ENCODE results near the gene GCLM.
"Not testable (repeated sequence)": the region's sequence is repeated elsewhere in the genome, so short reads cannot be mapped to it uniquely, and the experiment has no call there.

GCLM gene, protein sequence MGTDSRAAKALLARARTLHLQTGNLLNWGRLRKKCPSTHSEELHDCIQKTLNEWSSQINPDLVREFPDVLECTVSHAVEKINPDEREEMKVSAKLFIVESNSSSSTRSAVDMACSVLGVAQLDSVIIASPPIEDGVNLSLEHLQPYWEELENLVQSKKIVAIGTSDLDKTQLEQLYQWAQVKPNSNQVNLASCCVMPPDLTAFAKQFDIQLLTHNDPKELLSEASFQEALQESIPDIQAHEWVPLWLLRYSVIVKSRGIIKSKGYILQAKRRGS

DNA sequence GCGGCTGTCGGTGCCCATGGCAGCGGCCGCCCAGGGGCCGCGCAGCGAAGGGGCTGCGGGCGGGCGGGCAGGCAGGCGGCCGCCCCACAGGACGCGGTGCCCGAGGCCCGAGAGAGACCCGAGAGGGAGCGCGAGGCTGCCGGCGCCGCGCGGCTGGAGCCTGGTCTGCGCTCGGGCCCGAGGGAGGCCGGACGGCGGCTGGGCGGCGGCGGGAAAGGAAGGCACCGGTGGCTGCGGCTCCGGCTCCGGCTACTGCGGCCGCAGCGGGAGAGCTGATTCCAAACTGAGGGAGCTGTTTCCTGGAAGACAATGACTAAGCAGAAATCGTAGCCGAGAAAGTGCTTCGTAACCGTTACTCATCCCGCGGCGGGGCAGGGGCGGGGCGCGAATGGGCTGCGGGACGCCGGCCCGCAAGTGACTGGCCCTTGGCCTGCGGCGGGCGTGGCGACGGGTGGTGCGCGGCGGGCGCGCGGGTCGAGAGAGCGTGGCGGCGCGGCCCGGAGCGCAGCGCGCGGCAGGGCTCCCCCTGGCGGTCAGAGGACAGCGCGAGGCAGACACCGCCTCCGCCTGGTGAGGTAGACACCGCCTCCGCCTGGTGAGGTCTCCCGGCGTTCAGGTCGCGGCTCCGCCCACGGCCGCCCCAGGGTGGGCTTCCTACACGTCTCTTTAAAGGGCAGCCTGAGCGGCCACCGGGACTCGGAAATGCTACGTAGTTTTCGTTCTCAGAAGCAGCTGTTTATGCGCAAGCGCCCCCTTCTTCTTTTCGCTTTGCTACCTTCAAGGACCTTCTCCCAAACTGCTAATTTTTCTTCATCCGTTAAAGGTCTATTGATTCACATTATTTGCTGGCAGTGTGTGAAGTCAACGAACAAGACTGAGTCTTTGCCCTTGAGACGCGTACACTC is at the start of gene GCLM:
Gene GCLM, minus strand, starts transcription at position 285 of the 905 bp plus-strand sequence. Its CDS starts 267 bp downstream, at position 18.
- in situ Hi-C loops (cut with HindIII; ENCODE audit: low sequenced_read_pairs): no loop called here

DNA sequence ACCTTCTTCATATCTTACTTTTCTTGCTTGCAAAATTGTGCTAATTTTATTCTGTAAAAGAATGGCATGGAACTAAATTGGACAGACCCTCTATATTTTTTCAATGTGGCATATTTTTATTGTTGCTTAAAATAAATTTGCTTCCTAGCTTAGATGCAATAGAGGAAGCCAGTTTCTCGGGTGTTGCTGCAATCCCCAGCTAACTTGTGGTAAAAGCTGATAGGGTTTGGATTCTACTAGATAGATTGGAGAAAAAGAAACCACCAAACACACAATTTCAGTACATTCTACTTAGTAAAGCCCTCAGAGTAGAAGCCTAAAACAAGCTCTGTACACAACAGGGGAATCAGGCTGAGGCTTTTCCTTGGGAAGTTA is 49.5 kb upstream of the GCLM start:
- in situ Hi-C loops (cut with HindIII; ENCODE audit: low sequenced_read_pairs): no loop called here

DNA sequence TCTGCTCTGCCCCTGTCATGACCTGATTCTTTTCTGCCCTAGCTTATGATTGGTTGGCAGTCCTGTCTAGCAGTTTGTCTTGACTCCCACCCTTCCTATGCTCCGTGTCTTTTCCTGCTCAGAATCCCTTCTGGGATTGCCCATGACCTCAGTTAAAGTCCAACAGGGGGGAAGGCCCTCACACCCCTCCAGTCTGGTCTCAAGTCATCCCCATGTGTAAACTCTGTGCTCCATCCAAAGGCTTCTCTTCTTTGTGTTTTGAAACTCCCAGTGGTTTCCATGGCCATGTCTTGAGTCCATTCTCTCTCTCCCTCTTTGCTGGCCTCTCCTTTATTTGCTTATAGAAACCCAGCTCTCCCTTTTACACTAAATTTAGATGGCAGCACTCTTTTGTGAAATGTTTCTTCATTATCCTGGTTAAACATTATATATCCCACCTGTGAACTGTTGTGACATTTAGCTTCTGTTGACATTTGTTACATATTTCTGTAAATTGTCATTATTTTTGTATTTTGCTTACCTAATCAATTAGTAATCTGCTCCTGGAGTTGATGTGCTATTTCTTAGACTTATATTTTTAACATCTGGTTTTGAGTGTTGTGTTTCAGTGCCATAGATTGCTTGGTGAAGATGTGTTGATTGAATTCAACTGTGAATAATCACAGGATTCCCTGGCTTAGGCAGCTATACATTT is 48.9 kb upstream of the GCLM start:
- in situ Hi-C loops (cut with HindIII; ENCODE audit: low sequenced_read_pairs): no loop called here

DNA sequence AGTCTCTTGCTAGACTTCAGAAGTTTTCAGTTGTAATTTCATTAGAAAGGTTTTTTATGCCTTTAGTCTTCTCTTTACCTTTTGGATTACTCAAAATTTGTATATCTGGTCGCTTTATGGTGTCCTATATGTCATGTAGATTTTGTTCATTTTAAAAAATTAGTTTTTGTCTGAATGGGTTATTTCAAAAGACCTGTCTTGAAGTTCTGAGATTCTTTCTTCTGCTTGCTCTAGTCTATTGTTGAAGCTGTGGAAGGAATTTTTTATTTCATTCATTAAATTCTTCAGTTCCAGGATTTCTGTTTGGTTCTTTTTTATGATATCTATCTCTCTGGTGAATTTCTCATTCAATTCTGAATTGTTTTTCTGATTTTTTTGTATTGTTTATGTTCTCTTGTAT is 46.5 kb upstream of the GCLM start:
- in situ Hi-C loops (cut with HindIII; ENCODE audit: low sequenced_read_pairs): no loop called here

DNA sequence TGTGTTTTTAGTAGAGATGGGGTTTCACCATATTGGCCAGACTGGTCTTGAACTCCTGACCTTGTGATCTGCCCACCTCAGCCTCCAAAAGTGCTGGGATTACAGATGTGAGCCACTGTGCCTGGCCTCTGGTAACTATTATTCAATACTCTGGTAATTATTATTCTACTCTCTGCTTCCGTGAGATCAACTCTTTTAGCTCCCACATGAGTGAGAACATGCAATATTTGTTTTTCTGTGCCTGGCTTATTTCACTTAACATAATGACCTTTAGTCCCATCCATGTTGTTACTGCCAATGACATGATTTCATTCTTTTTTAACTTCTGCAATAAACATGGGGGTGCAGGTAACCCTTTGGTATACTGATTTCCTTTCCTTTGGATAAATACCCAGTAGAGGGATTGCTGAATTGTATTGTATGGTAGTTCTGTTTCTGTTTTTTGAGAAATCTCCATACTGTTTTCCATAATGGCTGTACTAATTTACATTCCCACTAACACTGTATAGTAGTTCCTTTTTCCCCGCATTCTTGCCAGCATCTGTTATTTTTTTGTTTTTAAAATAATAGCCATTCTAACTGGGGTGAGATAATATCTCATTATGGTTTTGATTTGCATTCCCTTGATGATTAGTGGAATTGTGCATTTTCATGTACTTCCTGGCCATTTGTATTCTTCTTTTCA is 37.9 kb upstream of the GCLM start:
- in situ Hi-C loops (cut with HindIII; ENCODE audit: low sequenced_read_pairs): not testable (repeated sequence)

DNA sequence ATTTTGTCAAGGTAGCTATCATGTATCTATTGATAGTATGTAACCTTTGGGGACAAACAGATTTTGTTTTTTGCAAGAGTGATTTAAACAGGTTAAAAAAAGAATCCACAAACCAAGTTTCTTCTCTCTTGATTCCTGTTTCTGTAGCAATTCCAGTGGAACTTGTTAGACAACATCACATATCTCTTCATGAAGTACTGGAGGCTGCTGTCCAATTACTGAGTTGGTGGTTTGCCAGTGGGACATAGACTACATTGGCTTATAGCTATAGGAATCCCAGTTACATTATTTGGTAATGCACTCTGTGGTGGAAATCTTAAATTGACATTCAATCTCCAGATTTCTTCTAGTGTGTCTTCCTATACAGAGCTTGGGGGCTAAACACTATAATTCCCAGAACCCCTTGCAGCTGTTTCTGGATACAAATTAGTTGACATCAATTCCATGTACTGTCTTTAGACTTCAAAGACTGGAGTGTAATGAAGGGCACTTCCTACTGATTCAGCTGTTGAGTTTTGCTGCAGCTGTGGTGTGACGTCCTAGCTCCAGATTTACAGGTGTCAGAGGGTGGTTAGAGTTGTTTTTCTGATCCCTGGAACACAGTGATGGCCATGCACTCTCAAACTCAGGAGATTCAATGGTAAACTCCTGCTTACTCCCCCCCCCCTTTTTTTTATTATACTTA is 29.4 kb upstream of the GCLM start:
- in situ Hi-C loops (cut with HindIII; ENCODE audit: low sequenced_read_pairs): no loop called here

DNA sequence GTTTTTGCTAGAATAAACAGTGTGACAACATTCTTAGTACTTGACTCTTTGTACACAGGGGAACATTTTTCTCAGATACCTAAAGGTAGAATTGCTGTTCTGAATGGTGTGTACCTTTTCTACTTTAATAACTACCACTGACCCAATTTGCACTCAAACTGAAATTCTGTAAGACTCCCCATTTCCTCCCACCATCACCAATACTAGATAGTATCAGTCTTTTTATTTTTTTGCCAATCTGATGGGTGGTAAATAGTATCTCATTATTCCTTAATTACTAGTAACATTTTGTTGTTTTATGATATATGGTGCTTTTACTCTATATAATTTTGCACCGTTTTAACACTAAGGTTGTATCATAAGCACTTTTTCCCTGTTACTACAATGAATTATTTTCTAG is 28.8 kb upstream of the GCLM start:
- in situ Hi-C loops (cut with HindIII; ENCODE audit: low sequenced_read_pairs): no loop called here

DNA sequence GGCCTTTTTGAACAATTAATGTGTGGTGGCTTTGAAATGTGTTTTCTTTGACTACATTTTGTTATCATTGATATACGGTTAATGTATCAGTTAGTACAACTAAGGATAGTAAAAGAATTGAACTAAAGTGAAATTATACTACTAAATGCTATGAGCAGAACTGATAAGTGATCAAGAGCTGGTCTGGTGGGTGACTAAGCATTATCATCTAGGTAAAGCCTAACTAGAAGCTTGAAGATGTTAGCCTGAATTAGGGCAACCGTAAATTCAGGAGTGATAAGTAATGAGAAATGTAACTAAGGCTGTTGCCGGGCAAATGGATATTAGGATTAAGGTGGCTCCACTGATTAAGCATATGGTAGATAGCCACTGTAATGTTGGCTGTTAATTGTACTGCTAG is 16.0 kb upstream of the GCLM start:
- in situ Hi-C loops (cut with HindIII; ENCODE audit: low sequenced_read_pairs): no loop called here

DNA sequence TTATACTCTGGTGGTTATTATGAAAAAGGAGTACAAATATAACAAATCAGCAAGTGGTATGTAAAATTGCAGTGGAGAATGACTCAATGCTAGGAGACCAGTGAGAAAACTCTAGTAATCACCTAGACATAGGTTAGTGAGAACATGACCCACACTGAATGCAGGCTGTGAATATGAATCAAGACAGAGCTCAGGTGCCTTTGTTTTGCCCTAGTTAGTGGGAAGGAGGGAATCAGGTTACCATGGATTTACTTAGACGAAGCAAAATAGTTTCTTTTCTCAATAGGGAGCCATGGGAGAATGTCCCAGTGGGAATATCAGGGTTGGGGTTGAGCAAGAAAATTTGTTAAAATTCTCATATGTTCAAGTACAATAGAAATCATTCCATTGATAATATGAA is 10.6 kb upstream of the GCLM start:
- in situ Hi-C loops (cut with HindIII; ENCODE audit: low sequenced_read_pairs): loop anchor here (5.0 kb wide), 1 partner anchor 48 kb away; no protein-coding TSS in a partner anchor

DNA sequence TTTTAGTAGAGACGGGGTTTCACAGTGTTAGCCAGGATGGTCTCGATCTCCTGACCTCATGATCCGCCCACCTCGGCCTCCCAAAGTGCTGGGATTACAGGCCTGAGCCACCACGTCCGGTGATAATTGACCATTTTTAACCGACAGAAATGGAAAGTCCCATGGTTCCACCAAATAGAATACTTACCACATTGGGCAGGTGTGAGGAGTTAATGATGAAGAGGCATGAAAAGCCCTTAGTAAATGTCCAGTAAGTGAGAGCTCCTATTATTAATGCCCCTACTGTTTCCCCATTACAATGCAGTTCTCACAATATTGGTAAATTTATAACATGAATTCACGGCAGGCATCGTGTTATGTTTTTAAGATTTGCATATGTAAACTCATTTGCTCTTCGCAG is 8.1 kb upstream of the GCLM start:
- in situ Hi-C loops (cut with HindIII; ENCODE audit: low sequenced_read_pairs): loop anchor here (5.0 kb wide), 1 partner anchor 50 kb away; no protein-coding TSS in a partner anchor

DNA sequence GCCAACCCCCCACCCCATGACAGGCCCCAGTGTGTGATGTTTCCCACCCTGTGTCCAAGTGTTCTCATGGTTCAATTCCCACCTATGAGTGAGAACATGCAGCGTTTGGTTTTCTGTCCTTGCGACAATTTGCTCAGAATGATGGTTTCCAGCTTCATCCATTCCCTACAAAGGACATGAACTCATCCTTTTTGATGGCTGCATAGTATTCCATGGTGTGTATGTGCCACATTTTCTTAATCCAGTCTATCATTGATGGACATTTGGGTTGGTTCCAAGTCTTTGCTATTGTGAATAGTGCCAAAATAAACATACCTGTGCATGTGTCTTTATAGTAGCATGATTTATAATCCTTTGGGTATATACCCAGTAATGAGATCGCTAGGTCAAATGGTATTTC is 1.6 kb upstream of the GCLM start:
- in situ Hi-C loops (cut with HindIII; ENCODE audit: low sequenced_read_pairs): not testable (repeated sequence)

DNA sequence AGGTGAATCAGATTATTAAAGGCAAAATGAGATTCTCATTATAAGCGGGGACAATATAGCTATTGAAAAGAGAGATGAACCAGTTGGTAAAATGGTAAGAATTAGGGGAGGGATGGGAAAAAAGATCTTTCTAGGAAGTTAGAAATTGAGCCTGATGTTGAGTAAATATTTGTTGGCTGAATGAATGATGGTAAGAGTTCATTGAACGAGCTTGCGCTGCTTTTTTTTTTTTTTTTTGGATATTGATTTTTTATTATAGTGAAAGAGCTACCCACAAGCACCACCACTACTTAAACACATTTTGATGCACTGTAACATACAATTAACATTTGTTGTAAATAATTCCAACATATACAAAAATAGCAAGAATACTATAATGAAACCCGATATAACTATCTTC is 1.1 kb upstream of the GCLM start:
- in situ Hi-C loops (cut with HindIII; ENCODE audit: low sequenced_read_pairs): no loop called here

DNA sequence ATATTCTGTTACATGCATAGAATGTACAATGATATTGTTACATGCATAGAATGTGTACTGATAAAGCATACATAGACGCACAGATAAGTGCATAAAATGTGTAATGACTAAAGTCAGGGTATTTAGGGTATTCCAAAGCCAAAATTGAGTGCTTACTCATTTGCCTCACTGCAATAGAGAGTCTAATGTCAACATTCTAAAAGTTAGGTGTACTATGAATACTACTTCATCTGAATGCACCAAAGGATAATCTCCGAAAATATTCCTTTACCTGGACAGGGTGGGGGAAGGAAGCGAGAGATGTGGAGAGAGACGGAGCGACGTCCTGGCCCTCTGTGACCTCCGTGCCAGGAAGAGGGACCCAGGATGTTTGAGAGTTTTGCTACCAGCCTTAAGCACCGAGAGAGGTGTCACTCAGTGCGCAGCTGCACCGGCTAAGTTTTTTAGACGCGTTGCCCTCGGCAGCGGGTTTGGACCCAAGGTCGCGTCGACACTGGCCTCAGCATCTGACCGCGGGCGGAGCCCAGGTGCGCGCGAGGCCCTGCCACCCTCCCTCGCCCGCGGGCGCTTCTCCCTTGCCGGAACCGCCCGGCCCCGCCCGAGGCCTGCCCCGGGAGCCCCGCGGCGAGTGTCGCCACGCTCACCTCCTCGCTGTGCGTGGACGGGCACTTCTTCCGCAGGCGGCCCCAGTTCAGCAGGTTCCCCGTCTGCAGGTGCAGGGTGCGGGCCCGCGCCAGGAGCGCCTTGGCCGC is 660 bp downstream of the GCLM start:
- in situ Hi-C loops (cut with HindIII; ENCODE audit: low sequenced_read_pairs): no loop called here

DNA sequence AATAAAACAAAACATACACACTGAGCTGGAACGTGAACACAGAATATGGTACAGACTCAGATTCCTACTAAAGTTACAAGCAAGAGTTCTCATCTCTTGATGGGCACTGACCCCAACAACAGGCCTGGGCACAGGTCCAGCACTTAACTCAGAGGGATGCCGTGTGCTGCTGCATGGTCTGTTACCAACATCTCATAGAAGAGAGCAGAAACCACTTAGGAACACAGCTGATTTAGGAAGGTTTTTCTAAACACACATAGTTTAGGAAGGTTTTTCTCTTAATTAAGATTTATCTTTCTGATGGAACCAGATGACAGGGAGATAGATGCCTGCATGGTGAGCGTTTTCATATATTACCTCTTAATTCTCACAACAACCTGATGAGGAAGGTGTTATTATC is 1.5 kb downstream of the GCLM start:
- in situ Hi-C loops (cut with HindIII; ENCODE audit: low sequenced_read_pairs): no loop called here

DNA sequence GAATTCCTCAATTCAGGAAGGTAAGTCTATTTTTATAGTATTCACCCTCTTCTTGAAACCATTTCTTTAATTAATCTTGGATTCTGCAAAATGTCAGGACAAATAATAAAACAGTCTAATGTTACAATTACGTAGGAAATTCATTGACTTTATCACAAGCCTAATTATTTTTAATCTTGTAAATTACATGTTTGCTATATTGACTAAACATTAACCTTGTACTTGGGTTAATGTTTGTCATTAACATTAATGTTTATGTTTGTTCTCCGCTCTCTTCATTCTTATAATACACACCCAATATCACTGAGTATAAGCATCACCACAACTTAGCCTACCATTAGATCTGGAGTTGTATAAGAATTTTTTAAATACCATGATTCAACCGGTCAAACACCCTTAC is 2.8 kb downstream of the GCLM start:
- in situ Hi-C loops (cut with HindIII; ENCODE audit: low sequenced_read_pairs): no loop called here

DNA sequence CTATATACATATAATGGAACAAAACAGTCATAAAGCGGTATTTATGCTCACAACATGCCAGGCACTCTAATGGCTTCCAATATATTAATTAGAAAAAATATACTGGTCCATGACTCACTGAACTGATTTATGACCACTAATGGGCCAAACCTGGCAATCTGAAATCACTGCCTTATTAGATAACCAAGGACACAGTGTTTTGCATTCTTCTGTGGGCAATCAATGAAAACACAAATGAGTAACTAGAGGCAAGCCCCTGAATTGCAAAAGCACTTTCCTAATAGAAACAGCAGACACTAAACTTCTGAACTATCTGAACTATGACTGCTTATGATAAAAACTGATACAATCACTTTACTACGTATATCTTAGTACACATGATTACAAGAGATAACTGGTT is 3.5 kb downstream of the GCLM start:
- in situ Hi-C loops (cut with HindIII; ENCODE audit: low sequenced_read_pairs): no loop called here

DNA sequence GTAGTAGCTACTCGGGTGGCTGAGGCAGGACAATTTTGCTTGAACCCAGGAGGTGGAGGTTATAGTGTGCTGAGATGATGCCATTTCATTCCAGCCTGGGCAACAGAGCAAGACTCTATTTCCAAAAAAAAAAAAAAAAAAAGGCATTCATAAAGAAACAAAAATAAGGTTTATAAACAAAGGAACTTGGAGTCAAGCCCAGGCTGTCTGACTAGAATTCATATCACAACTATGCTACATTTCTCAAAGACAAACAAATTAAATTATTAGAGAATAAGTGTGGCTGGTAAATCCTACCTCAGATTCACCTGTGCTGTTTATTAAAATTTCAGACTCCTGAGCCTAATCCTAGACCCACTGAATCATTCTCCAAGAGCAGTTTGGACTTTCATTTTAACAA is 4.2 kb downstream of the GCLM start:
- in situ Hi-C loops (cut with HindIII; ENCODE audit: low sequenced_read_pairs): no loop called here

DNA sequence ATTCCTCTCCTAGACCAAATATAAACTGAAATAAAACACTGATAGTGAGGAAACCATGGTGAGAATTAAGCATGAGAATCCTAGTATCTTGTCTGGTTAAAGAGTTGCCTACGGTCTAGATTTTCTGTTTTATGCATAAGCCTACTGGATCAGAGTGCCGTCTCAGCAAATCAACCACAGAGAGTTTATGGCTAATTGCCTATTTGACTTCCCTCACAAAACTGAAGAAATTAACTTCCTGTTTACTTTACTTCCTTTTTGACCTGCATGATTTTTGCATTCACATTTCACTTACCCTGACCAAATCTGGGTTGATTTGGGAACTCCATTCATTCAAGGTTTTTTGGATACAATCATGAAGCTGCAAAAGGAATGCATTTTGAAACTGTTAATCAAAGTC is 5.0 kb downstream of the GCLM start:
- in situ Hi-C loops (cut with HindIII; ENCODE audit: low sequenced_read_pairs): no loop called here

DNA sequence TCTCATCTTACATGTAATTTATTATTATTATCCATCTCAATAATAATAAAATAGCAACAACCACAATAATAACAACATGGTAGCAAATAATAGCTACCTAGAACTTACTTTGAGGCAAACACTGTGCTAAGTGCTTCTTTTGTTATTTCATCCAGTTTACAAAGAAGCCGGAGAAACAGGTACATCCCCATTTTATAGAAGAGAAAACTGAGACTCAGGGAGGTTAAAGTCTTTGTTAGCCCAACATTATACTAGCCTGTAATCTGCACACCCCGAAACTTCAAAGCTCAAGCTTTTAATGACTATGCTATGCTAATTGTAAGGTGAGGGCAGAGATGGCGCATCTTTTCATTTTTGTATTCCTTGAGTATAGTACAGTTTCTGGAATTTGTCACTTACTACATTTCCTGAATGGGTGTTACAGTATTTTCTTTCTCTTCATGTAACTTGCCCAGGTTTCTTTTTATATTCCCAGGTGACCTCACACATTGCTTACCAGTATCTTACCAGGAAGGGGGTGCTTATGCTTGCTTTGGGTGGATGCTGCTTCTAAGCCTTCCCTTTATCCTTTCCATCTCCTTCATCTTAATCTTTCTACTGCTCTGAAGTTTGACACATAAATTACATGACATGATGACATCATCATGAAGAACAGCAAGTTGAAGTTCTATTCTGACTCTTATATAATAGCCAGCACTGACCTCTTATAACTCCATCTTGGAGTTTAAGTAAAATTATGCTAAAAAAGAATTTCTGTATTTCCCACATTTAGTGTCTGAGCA is 8.3 kb downstream of the GCLM start:
- in situ Hi-C loops (cut with HindIII; ENCODE audit: low sequenced_read_pairs): no loop called here
